B cell (primary cell): Measurements from ENCODE around the gene NUAK1. TPM values are rescaled to one million over a fixed set of nuclear protein-coding genes. Genes with fewer than 3 reads are reported as not detected.

Experiments
- ATAC-seq: fragments of 200-7000 bp; cut with Tn5 transposase; one replicate; pipeline ENCODE4 v1.10.0; 2021; ENCODE audit warnings: low read depth, mild to moderate bottlenecking, moderate number of reproducible peaks, moderate library complexity
- CTCF ChIA-PET: fragments of 350-600 bp; sonication (Branson Sonifier 250); formaldehyde crosslinking; loops from one replicate; lab custom pipeline; 2021; ENCODE audit warnings: antibody characterized with exemption, inconsistent platforms; lab: Charles Lee
- POLR2A ChIA-PET: fragments of 350-600 bp; sonication (Branson Sonifier 250); formaldehyde crosslinking; loops from one replicate; lab custom pipeline; 2021; ENCODE audit warnings: antibody characterized with exemption; lab: Charles Lee
- DNase-seq: peaks from one replicate; pipeline ENCODE4 v3.0.0; 2013
- H2AFZ ChIP-seq: 2 replicates; pipeline ENCODE4 v1.6.1; 2012; ENCODE audit warnings: mild to moderate bottlenecking, low read depth, low read length; ENCODE audit not compliant: insufficient read depth, poor library complexity, severe bottlenecking
- H3K27ac ChIP-seq, 2 donors: 1 replicate in 1 of 2; 2 replicates in 1 of 2; pipeline ENCODE4 v1.5.1; 2012 to 2013; ENCODE audit warnings: low read length in 2 of 2, mild to moderate bottlenecking in 2 of 2, moderate library complexity in 1 of 2
- H3K27me3 ChIP-seq, 4 experiments: fragments of 200-600 bp in 1 of 4; sonication (generic) in 1 of 4; replicated peaks in 1 of 4; 1 replicate in 2 of 4; 2 replicates in 2 of 4; pipeline versions ENCODE4 v1.6.1 to v1.7.0; 2013 to 2016; ENCODE audit warnings: low read length in 3 of 4, mild to moderate bottlenecking in 2 of 4, mixed read lengths in 1 of 4, moderate library complexity in 1 of 4; ENCODE audit not compliant: insufficient read depth in 4 of 4, control insufficient read depth in 3 of 4; ENCODE audit errors: control extremely low read depth in 1 of 4
- H3K36me3 ChIP-seq, 2 experiments: replicated peaks in 1 of 2; 1 replicate in 1 of 2; 2 replicates in 1 of 2; pipeline versions ENCODE4 v1.6.1 to v1.7.1; 2013; ENCODE audit warnings: low read length in 1 of 2; ENCODE audit not compliant: insufficient read depth in 2 of 2, control insufficient read depth in 1 of 2; ENCODE audit errors: control extremely low read depth in 1 of 2, extremely low read depth in 1 of 2
- H3K4me1 ChIP-seq, 2 donors: fragments of 200-600 bp in 1 of 2; sonication (generic) in 1 of 2; 1 replicate in 1 of 2; 2 replicates in 1 of 2; pipeline versions ENCODE4 v1.5.1 to v1.6.1; 2013 to 2017; ENCODE audit warnings: low read length in 2 of 2; ENCODE audit not compliant: control insufficient read depth in 2 of 2, insufficient read depth in 2 of 2
- H3K4me2 ChIP-seq: replicated peaks from 2 replicates; pipeline ENCODE3; 2012; ENCODE audit warnings: mild to moderate bottlenecking, low read depth, low read length; ENCODE audit not compliant: poor library complexity, severe bottlenecking
- H3K4me3 ChIP-seq, 5 experiments: fragments of 200-600 bp in 1 of 5; sonication (generic) in 1 of 5; 1 replicate in 3 of 5; 2 replicates in 2 of 5; pipeline versions ENCODE4 v1.5.1 to v1.7.0; 2011 to 2016; ENCODE audit warnings: low read length in 4 of 5, mild to moderate bottlenecking in 4 of 5, low read depth in 2 of 5, control low read depth in 1 of 5, moderate library complexity in 1 of 5; ENCODE audit not compliant: insufficient read depth in 1 of 5; ENCODE audit errors: control extremely low read depth in 1 of 5, extremely low read depth in 1 of 5
- H3K79me2 ChIP-seq: fragments of 200-600 bp; sonication (generic); one replicate; pipeline ENCODE4 v1.6.0; 2016; ENCODE audit warnings: low read length; ENCODE audit not compliant: control insufficient read depth, insufficient read depth
- H3K9ac ChIP-seq: fragments of 200-600 bp; sonication (generic); 2 replicates; pipeline ENCODE4 v1.6.1; 2017; ENCODE audit warnings: mild to moderate bottlenecking, low read length, moderate library complexity
- H3K9me3 ChIP-seq, 3 donors: one replicate each; pipeline versions ENCODE4 v1.6.1 to v1.7.1; 2013; ENCODE audit warnings: low read length in 2 of 3; ENCODE audit not compliant: control insufficient read depth in 2 of 3, insufficient read depth in 1 of 3; ENCODE audit errors: control extremely low read depth in 1 of 3
- H4K20me1 ChIP-seq: 2 replicates; pipeline ENCODE4 v1.6.0; 2012; ENCODE audit warnings: mild to moderate bottlenecking, low read length; ENCODE audit not compliant: insufficient read depth, control insufficient read depth, poor library complexity, severe bottlenecking
- H3K27ac Mint-ChIP-seq: one replicate; pipeline ENCODE4 v1.8.0; 2021; ENCODE audit warnings: mixed read lengths
- H3K27me3 Mint-ChIP-seq: one replicate; pipeline ENCODE4 v1.8.0; 2021; ENCODE audit warnings: mixed read lengths
- H3K4me1 Mint-ChIP-seq: one replicate; pipeline ENCODE4 v1.8.0; 2021; ENCODE audit warnings: mixed read lengths
- H3K4me3 Mint-ChIP-seq: one replicate; pipeline ENCODE4 v1.8.0; 2021; ENCODE audit warnings: mixed read lengths
- H3K9me3 Mint-ChIP-seq: one replicate; pipeline ENCODE4 v1.8.0; 2022; ENCODE audit warnings: mixed read lengths; ENCODE audit not compliant: insufficient read depth
- CTCF ChIP-seq: fragments of 200-600 bp; IDR thresholded peaks from one replicate; pipeline ENCODE4 v1.8.0; 2022; ENCODE audit warnings: antibody characterized with exemption, mild to moderate bottlenecking
- EZH2 ChIP-seq: IDR thresholded peaks from 2 replicates; pipeline ENCODE4 v1.6.1; 2012; ENCODE audit warnings: borderline replicate concordance, low read depth, mild to moderate bottlenecking, moderate library complexity, low read length; ENCODE audit not compliant: insufficient read depth, poor library complexity, severe bottlenecking
- WGBS: methylation state at CpG from one replicate; pipeline ENCODE4 v1.1.5; 2013; ENCODE audit warnings: missing lambda C conversion rate; ENCODE audit not compliant: insufficient coverage; 5-methylcytosine and 5-hydroxymethylcytosine counted together
- intact Hi-C: fragments of 100-400 bp; cut with micrococcal nuclease; formaldehyde crosslinking; loops from one replicate; pipeline ENCODE4 v1.10.0; 2022
- polyA plus RNA-seq: library from polyadenylated mRNA; depleted of rRNA; stranded (reverse); fragments of >200 nt; gene quantifications from 2 replicates; pipeline ENCODE4 v1.2.3, GENCODE V29; 2012
- total RNA-seq, 2 donors: library from RNA; stranded (reverse); fragments of 120-200 nt in 1 of 2; gene quantifications; 1 replicate in 1 of 2; 2 replicates in 1 of 2; pipeline versions ENCODE4 v1.2.3 to v1.2.4, GENCODE V29; 2013 to 2022

The NUAK1 gene
- total and polyA plus RNA-seq, 2 donors (not counting 1 experiment from before 2014, with no cell fraction given): not detected

- H3K4me3 ChIP-seq: no peak overlapping the region
- TF ChIP-seq EZH2 (no peak), CTCF (no peak)
- ATAC-seq (no peak), DNase-seq (no peak)
- ChIA-PET POLR2A (no interaction called here), CTCF (no interaction called here)
- Mint-ChIP-seq H3K4me1 (no peaks in the 10 kb centered on the region), H3K9me3 (no peaks in the 10 kb centered on the region), H3K27me3 (peaks cover 4% of the 10 kb centered on the region), H3K27ac (no peak overlapping the region), H3K4me3 (no peak overlapping the region)
- H3K79me2 ChIP-seq: no peaks in the 10 kb centered on the region
- no peaks in the 10 kb centered on the region for H4K20me1 ChIP-seq
- no peaks in the 10 kb centered on the region for H3K4me1 ChIP-seq
- peaks cover 0 to 16% (median 0%) of the 10 kb centered on the region in 3 donors for H3K9me3 ChIP-seq
- intact Hi-C loops: no loop called here
- no peak overlapping the region for H3K27ac ChIP-seq
- H3K4me2 ChIP-seq: no peak overlapping the region
- H3K27me3 ChIP-seq: peaks cover 0 to 3% (median 0%) of the 10 kb centered on the region in 4 experiments
- H3K9ac ChIP-seq: no peak overlapping the region
- H3K36me3 ChIP-seq: no peaks in the 10 kb centered on the region
- no peak overlapping the region for H2AFZ ChIP-seq
- 89% methylated on average over 6 of the region's 6 CpGs for WGBS
These were observed 68.1 kb downstream of the NUAK1 start for GRCh38 chr12:106070611-106071010.

- Histone ChIP-seq H3K27me3 (peaks cover 0 to 3% (median 0%) of the 10 kb centered on the region in 4 experiments), H2AFZ (no peak overlapping the region), H3K79me2 (no peaks in the 10 kb centered on the region), H3K9ac (no peak overlapping the region), H3K9me3 (peaks cover 0 to 16% (median 0%) of the 10 kb centered on the region in 3 donors), H3K4me1 (no peaks in the 10 kb centered on the region), H4K20me1 (no peaks in the 10 kb centered on the region), H3K27ac (no peak overlapping the region), H3K36me3 (no peaks in the 10 kb centered on the region), H3K4me2 (no peak overlapping the region), H3K4me3 (no peak overlapping the region)
- ATAC-seq (no peak), DNase-seq (no peak)
- Mint-ChIP-seq H3K4me1 (no peaks in the 10 kb centered on the region), H3K4me3 (no peak overlapping the region), H3K27ac (no peak overlapping the region), H3K9me3 (no peaks in the 10 kb centered on the region), H3K27me3 (peaks cover 4% of the 10 kb centered on the region)
- no CpG with 5 or more reads among the region's 1 CpG for WGBS
- POLR2A ChIA-PET: no interaction called here
- TF ChIP-seq EZH2: no peak
- TF ChIP-seq CTCF: no peak
- intact Hi-C loops: no loop called here
- CTCF ChIA-PET: no interaction called here
These were observed 68.6 kb downstream of the NUAK1 start for GRCh38 chr12:106070147-106070546.
